ENCODE measurements around the gene TMPRSS15.

TMPRSS15 gene

GRCh38 chr21:18349468-18349867 is 54.1 kb downstream of the TMPRSS15 start:
- DNase-seq (ENCODE audit: low spot score): no peak

- DNase-seq (ENCODE audit: low spot score): no peak
These were observed 63.1 kb downstream of the TMPRSS15 start for GRCh38 chr21:18340387-18340942.

- DNase-seq (ENCODE audit: low spot score): no peak
These were observed 67.8 kb downstream of the TMPRSS15 start for GRCh38 chr21:18335651-18336236.

GRCh38 chr21:18334066-18334465 is 69.5 kb downstream of the TMPRSS15 start:
- DNase-seq (ENCODE audit: low spot score): no peak

- DNase-seq (ENCODE audit: low spot score): peak; percentile 4
These were observed 85.4 kb downstream of the TMPRSS15 start for GRCh38 chr21:18318156-18318555.

GRCh38 chr21:18298228-18298627 is 105.4 kb downstream of the TMPRSS15 start:
- DNase-seq (ENCODE audit: low spot score): peak; percentile 16

GRCh38 chr21:18294100-18294499 is 109.5 kb downstream of the TMPRSS15 start:
- no peak for DNase-seq (ENCODE audit: low spot score)

GRCh38 chr21:18289876-18290275 is 113.7 kb downstream of the TMPRSS15 start:
- DNase-seq (ENCODE audit: low spot score): no peak

- no peak for DNase-seq (ENCODE audit: low spot score)
These were observed 118.2 kb downstream of the TMPRSS15 start for GRCh38 chr21:18285379-18285778.

GRCh38 chr21:18275781-18276180 is 127.8 kb downstream of the TMPRSS15 start:
- DNase-seq (ENCODE audit: low spot score): no peak

GRCh38 chr21:18274370-18274769 is 129.2 kb downstream of the TMPRSS15 start:
- no peak for DNase-seq (ENCODE audit: low spot score)

- DNase-seq (ENCODE audit: low spot score): no peak
These were observed 130.2 kb downstream of the TMPRSS15 start for GRCh38 chr21:18273400-18273799.

- DNase-seq (ENCODE audit: low spot score): no peak
These were observed 133.7 kb downstream of the TMPRSS15 start for GRCh38 chr21:18269856-18270255.

GRCh38 chr21:18268906-18269305 is 134.7 kb downstream of the TMPRSS15 start:
- DNase-seq (ENCODE audit: low spot score): no peak

GRCh38 chr21:18267496-18267895 is 136.1 kb downstream of the TMPRSS15 start:
- no peak for DNase-seq (ENCODE audit: low spot score)

GRCh38 chr21:18265944-18266343 is 137.6 kb downstream of the TMPRSS15 start:
- DNase-seq (ENCODE audit: low spot score): no peak

GRCh38 chr21:18253799-18254198 is 149.8 kb downstream of the TMPRSS15 start:
- DNase-seq (ENCODE audit: low spot score): no peak

- DNase-seq (ENCODE audit: low spot score): no peak
These were observed 150.4 kb downstream of the TMPRSS15 start for GRCh38 chr21:18253221-18253620.

- no peak for DNase-seq (ENCODE audit: low spot score)
These were observed 150.9 kb downstream of the TMPRSS15 start for GRCh38 chr21:18252680-18253079.

- DNase-seq (ENCODE audit: low spot score): no peak
These were observed 151.3 kb downstream of the TMPRSS15 start for GRCh38 chr21:18252256-18252655.

- no peak for DNase-seq (ENCODE audit: low spot score)
These were observed 152.5 kb downstream of the TMPRSS15 start for GRCh38 chr21:18251065-18251464.

GRCh38 chr21:18249672-18250071 is 153.9 kb downstream of the TMPRSS15 start:
- peak; percentile 24 for DNase-seq (ENCODE audit: low spot score)

- no peak for DNase-seq (ENCODE audit: low spot score)
These were observed 155.4 kb downstream of the TMPRSS15 start for GRCh38 chr21:18248171-18248570.

GRCh38 chr21:18245464-18245967 is 158.1 kb downstream of the TMPRSS15 start:
- no peak for DNase-seq (ENCODE audit: low spot score)
